HepG2 (cell line): ENCODE measurements around the gene CDK5RAP2. TPM values are rescaled to one million over a fixed set of nuclear protein-coding genes. Genes with fewer than 3 reads are reported as not detected.

ENCODE experiments used
- HCFC1 ChIP-seq: fragments of 150-350 bp; IDR thresholded peaks from 2 replicates; pipeline ENCODE4 v1.6.1; 2014; ENCODE audit warnings: low read depth, low read length
- HMGXB4 ChIP-seq, 2 experiments: sonication (generic) in 1 of 2; formaldehyde crosslinking in 1 of 2; IDR thresholded peaks; 2 replicates each; pipeline versions ENCODE4 v1.4.0 to v1.6.1; 2018 to 2020; ENCODE audit warnings: missing genetic modification reagents in 2 of 2, borderline replicate concordance in 1 of 2, low read depth in 1 of 2, mild to moderate bottlenecking in 1 of 2, missing biosample characterization in 1 of 2
- IRX3 ChIP-seq: sonication (generic); formaldehyde crosslinking; IDR thresholded peaks from 2 replicates; pipeline ENCODE4 v1.8.1; 2023; ENCODE audit warnings: mild to moderate bottlenecking, low read depth, missing genetic modification reagents, borderline replicate concordance
- MAX ChIP-seq: IDR thresholded peaks from 2 replicates; pipeline ENCODE4 v1.6.1; 2012; ENCODE audit warnings: inconsistent platforms
- NFAT5 ChIP-seq: sonication (generic); formaldehyde crosslinking; IDR thresholded peaks from 2 replicates; pipeline ENCODE4 v1.4.0; 2020; ENCODE audit warnings: missing genetic modification reagents
- PHF5A ChIP-seq: IDR thresholded peaks from one replicate; pipeline ENCODE4 v1.6.1; 2018; ENCODE audit warnings: low read depth, missing genetic modification reagents; ENCODE audit not compliant: unreplicated experiment
- RFX5 ChIP-seq: IDR thresholded peaks from 2 replicates; pipeline ENCODE4 v1.6.1; 2011; ENCODE audit warnings: low read depth, low read length, improper control_type of control experiment
- SNAPC2 ChIP-seq: sonication (generic); formaldehyde crosslinking; IDR thresholded peaks from 2 replicates; pipeline ENCODE4 v1.8.1; 2022; ENCODE audit warnings: mild to moderate bottlenecking, missing genetic modification reagents
- SP140L ChIP-seq: sonication (generic); formaldehyde crosslinking; IDR thresholded peaks from 2 replicates; pipeline ENCODE4 v1.4.0; 2020; ENCODE audit warnings: missing genetic modification reagents, borderline replicate concordance
- SPEN ChIP-seq: sonication (generic); formaldehyde crosslinking; IDR thresholded peaks from 2 replicates; pipeline ENCODE4 v1.5.1; 2020; ENCODE audit warnings: low read depth, mild to moderate bottlenecking, missing genetic modification reagents
- STAG1 ChIP-seq: sonication (generic); formaldehyde crosslinking; IDR thresholded peaks from 2 replicates; pipeline ENCODE4 v1.4.0; 2020; ENCODE audit warnings: missing genetic modification reagents
- TMF1 ChIP-seq: sonication (generic); formaldehyde crosslinking; IDR thresholded peaks from 2 replicates; pipeline ENCODE4 v1.8.1; 2022; ENCODE audit warnings: low read depth, missing genetic modification reagents
- TP53 ChIP-seq: sonication (generic); formaldehyde crosslinking; conservative IDR thresholded peaks from 2 replicates; pipeline ENCODE4 v1.4.0; 2020; ENCODE audit warnings: missing genetic modification reagents
- ZFP36 ChIP-seq: fragments of 150-350 bp; IDR thresholded peaks from 2 replicates; pipeline ENCODE4 v1.6.1; 2018; ENCODE audit warnings: borderline replicate concordance, low read length, low read depth; ENCODE audit not compliant: partially characterized antibody
- ZMYM3 ChIP-seq: sonication (generic); formaldehyde crosslinking; IDR thresholded peaks from 2 replicates; pipeline ENCODE4 v1.5.1; 2020; ENCODE audit warnings: mild to moderate bottlenecking, missing genetic modification reagents
- ZNF556 ChIP-seq: sonication (generic); formaldehyde crosslinking; IDR thresholded peaks from 2 replicates; pipeline ENCODE4 v1.4.0; 2020; ENCODE audit warnings: mild to moderate bottlenecking, missing genetic modification reagents, borderline replicate concordance
- ZNF562 ChIP-seq: sonication (generic); formaldehyde crosslinking; IDR thresholded peaks from 2 replicates; pipeline ENCODE4 v1.8.0; 2022; ENCODE audit warnings: missing genetic modification reagents, borderline replicate concordance
- ZNF629 ChIP-seq: sonication (generic); formaldehyde crosslinking; conservative IDR thresholded peaks from 2 replicates; pipeline ENCODE4 v1.5.0; 2020; ENCODE audit warnings: missing genetic modification reagents
- ZNF639 ChIP-seq: conservative IDR thresholded peaks from 2 replicates; pipeline ENCODE4 v1.6.1; 2018; ENCODE audit warnings: missing genetic modification reagents
- ZNF841 ChIP-seq: sonication (generic); formaldehyde crosslinking; IDR thresholded peaks from 2 replicates; pipeline ENCODE4 v1.8.1; 2023; ENCODE audit warnings: missing genetic modification reagents, borderline replicate concordance
- polyA plus RNA-seq, 8 experiments: library from polyadenylated mRNA; depleted of rRNA in 3 of 8; stranded (reverse) in 7 of 8; unstranded in 1 of 8; fragments of >200 nt; fragmentation: Illumina TruSeq in 4 of 8; extraction: Trizol in 4 of 8; gene quantifications; 2 replicates each; pipeline versions ENCODE4 v1.2.1 to v1.2.3, GENCODE V29; 2011 to 2016; ENCODE audit warnings: low read depth in 4 of 8, missing spikeins in 1 of 8, mixed read lengths in 1 of 8; ENCODE audit not compliant: insufficient read depth in 1 of 8
- total RNA-seq, 5 experiments: library from RNA; depleted of rRNA; stranded (reverse); fragments of >200 nt; fragmentation: Illumina TruSeq; extraction: Trizol; gene quantifications; 2 replicates each; pipeline ENCODE4 v1.2.3, GENCODE V29; 2016; ENCODE audit warnings: low read depth in 1 of 5

CDK5RAP2 gene
- total and polyA plus RNA-seq, 2 of the 13 experiments (the other 11 are each of a cell fraction or from before 2014, with no cell fraction given): 31.8 to 42.2 TPM

GRCh38 chr9:120580051-120580896 lies at the start of gene CDK5RAP2 (continued):
- TF ChIP-seq TP53 (CRISPR knock-in tag) (no peak), SP140L (CRISPR knock-in tag) (peak; percentile 85; the same call in 1 of the 2 replicates), HCFC1 (peak; percentile 86), ZNF562 (CRISPR knock-in tag) (no peak), NFAT5 (CRISPR knock-in tag) (no peak), PHF5A (no peak), RFX5 (no peak; the same call in 1 of the 2 replicates), ZNF556 (CRISPR knock-in tag) (peak; percentile 78; the same call in 1 of the 2 replicates), SNAPC2 (0 out of 2 replicates have a peak, but pooled peaks have one; percentile 54), ZFP36 (no peak), ZNF639 (CRISPR knock-in tag) (no peak), STAG1 (CRISPR knock-in tag) (no peak), SPEN (CRISPR knock-in tag) (peak; percentile 73), MAX (peak; percentile 89), HMGXB4 (CRISPR knock-in tag; IDR thresholded peaks at IDR 0.05; ENCODE audit: borderline replicate concordance in 1 of 2, low read depth in 1 of 2) (peak; percentile 52 to 57; a peak in 2 of 4 replicates), ZNF629 (CRISPR knock-in tag) (no peak), IRX3 (0 out of 2 replicates have a peak, but pooled peaks have one; percentile 66), ZNF841 (CRISPR knock-in tag) (no peak), TMF1 (CRISPR knock-in tag) (no peak), ZMYM3 (no peak)
